Measurements from ENCODE around the gene REXO5.

Gene REXO5

GRCh38 chr16:20833086-20833485 lies 26.8 kb downstream of the REXO5 start:
- TF ChIP-seq, protein P1, sequence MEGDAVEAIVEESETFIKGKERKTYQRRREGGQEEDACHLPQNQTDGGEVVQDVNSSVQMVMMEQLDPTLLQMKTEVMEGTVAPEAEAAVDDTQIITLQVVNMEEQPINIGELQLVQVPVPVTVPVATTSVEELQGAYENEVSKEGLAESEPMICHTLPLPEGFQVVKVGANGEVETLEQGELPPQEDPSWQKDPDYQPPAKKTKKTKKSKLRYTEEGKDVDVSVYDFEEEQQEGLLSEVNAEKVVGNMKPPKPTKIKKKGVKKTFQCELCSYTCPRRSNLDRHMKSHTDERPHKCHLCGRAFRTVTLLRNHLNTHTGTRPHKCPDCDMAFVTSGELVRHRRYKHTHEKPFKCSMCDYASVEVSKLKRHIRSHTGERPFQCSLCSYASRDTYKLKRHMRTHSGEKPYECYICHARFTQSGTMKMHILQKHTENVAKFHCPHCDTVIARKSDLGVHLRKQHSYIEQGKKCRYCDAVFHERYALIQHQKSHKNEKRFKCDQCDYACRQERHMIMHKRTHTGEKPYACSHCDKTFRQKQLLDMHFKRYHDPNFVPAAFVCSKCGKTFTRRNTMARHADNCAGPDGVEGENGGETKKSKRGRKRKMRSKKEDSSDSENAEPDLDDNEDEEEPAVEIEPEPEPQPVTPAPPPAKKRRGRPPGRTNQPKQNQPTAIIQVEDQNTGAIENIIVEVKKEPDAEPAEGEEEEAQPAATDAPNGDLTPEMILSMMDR (conservative IDR thresholded peaks at IDR 0.05; ENCODE audit: low read length): no peak
- H3K4me3 ChIP-seq (ENCODE audit: low read length): no peak overlapping the region
- no peak for DNase-seq (ENCODE audit: low read depth)

DNA sequence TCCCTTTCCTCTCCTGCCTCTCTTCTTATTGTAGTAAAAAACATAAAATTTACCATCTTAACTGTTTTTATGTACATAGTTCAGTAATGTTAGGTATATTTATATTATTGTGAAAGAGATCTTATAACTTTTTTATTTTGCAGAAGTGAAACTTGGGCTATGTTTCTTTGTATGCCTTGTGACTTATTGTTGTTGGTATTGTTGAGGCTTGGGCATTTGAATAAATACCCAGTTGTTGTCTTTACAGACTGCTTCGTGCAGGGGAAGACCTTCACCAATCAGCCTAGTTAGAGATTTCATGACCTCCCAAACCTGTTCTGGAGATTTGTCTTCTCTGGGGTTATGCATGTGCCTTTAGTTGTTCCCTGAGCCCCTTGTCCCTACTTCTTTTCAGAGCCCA lies 31.9 kb downstream of the REXO5 start:
- no peak overlapping the region for H3K4me3 ChIP-seq (ENCODE audit: low read length)
- no peak for DNase-seq (ENCODE audit: low read depth)
- TF ChIP-seq, protein P1 (conservative IDR thresholded peaks at IDR 0.05; ENCODE audit: low read length): no peak

GRCh38 chr16:20839504-20839903 lies 33.2 kb downstream of the REXO5 start:
- DNase-seq (ENCODE audit: low read depth): no peak
- H3K4me3 ChIP-seq (ENCODE audit: low read length): no peak overlapping the region
- TF ChIP-seq, protein P1 (conservative IDR thresholded peaks at IDR 0.05; ENCODE audit: low read length): no peak

DNA sequence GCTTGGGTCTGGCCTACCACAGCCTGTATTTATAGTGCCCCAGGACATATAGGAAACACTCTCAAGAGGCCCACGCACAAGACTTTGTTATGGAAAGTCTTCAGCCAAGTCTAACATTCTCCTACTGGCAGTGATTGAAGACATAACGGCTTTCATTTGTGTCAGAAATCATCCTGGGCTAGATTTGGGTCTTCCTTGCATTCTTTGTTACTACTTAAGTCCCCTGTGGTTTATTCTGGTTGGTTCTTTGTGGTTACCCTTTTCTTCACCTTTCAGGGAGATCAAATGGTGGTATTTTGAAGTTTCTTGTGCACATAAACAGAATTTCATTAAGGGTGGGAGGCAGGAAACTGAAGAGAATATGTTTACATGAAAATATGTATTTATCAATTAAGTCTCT lies 37.7 kb downstream of the REXO5 start:
- no peak overlapping the region for H3K4me3 ChIP-seq (ENCODE audit: low read length)
- TF ChIP-seq, protein P1 (conservative IDR thresholded peaks at IDR 0.05; ENCODE audit: low read length): no peak
- no peak for DNase-seq (ENCODE audit: low read depth)

DNA sequence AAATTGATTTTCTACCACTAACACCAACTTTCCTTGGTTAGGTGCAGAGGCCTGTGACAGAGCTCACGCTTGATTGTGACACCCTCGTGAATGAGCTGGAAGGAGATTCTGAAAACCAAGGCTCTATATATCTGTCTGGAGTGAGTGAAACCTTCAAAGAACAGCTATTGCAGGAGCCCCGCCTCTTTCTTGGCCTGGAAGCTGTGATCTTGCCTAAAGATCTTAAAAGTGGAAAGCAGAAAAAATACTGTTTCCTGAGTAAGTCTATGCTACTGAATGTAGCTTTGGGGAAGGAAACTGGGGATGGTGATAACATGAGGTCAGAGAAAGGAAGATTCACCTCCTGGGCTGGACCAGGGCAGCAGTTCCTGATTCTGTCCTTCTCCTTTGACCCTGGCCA lies 38.3 kb downstream of the REXO5 start:
- H3K4me3 ChIP-seq (ENCODE audit: low read length): no peak overlapping the region
- TF ChIP-seq, protein P1 (conservative IDR thresholded peaks at IDR 0.05; ENCODE audit: low read length): no peak
- DNase-seq (ENCODE audit: low read depth): no peak

DNA sequence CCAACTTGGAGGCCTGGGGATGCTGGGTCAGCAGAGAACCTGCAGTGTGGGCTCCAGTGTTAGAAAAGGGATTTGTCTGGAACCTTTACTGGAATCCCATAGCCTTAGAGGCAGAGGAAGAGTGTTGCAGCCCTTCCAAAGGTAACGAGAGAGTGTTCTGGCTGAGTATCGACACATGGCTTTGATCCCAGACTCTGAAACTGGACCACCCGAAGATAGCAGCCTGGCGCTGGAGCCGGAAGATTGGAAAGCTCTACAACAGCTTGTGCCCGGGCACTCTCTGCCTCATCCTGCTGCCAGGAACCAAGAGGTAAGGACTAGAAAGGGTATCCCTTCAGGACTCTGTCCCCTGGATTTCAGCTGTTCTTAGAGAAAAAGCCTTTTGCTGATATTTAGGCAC lies 39.7 kb downstream of the REXO5 start:
- TF ChIP-seq, protein P1 (conservative IDR thresholded peaks at IDR 0.05; ENCODE audit: low read length): no peak
- no peak overlapping the region for H3K4me3 ChIP-seq (ENCODE audit: low read length)
- DNase-seq (ENCODE audit: low read depth): no peak

- H3K4me3 ChIP-seq (ENCODE audit: low read length): no peak overlapping the region
- DNase-seq (ENCODE audit: low read depth): no peak
- TF ChIP-seq, protein P1 (conservative IDR thresholded peaks at IDR 0.05; ENCODE audit: low read length): no peak
Observed at GRCh38 chr16:20846551-20846950, 40.2 kb downstream of the REXO5 start.
